Duodenal mucosa (tissue), 2 donors: ENCODE measurements around the gene NUMB.
A peak's percentile ranks its signal among the peaks of the same experiment; 100 is the strongest.

Source experiments
- H3K27ac ChIP-seq: one replicate; pipeline ENCODE4 v1.7.0; 2013; ENCODE audit warnings: low read depth, low read length
- H3K27me3 ChIP-seq, 2 donors: one replicate each; pipeline ENCODE4 v1.7.0; 2013; ENCODE audit warnings: low read length in 2 of 2, control low read depth in 1 of 2; ENCODE audit not compliant: insufficient read depth in 2 of 2, control insufficient read depth in 1 of 2
- H3K36me3 ChIP-seq, 2 donors: one replicate each; pipeline ENCODE4 v1.7.0; 2013; ENCODE audit warnings: low read length in 2 of 2, control low read depth in 1 of 2; ENCODE audit not compliant: insufficient read depth in 2 of 2, control insufficient read depth in 1 of 2
- H3K4me1 ChIP-seq, 2 donors: one replicate each; pipeline ENCODE4 v1.7.0; 2013; ENCODE audit warnings: low read length in 2 of 2, control low read depth in 1 of 2; ENCODE audit not compliant: insufficient read depth in 2 of 2, control insufficient read depth in 1 of 2
- H3K4me3 ChIP-seq, 2 donors: one replicate each; pipeline ENCODE4 v1.7.0; 2013; ENCODE audit warnings: low read length in 2 of 2, low read depth in 1 of 2
- H3K9ac ChIP-seq, 2 donors: one replicate each; pipeline ENCODE4 v1.7.0; 2013; ENCODE audit warnings: low read length in 2 of 2, low read depth in 1 of 2
- H3K9me3 ChIP-seq, 2 donors: one replicate each; pipeline ENCODE4 v1.7.0; 2013; ENCODE audit warnings: low read length in 2 of 2, control low read depth in 1 of 2; ENCODE audit not compliant: control insufficient read depth in 1 of 2

The NUMB gene

DNA sequence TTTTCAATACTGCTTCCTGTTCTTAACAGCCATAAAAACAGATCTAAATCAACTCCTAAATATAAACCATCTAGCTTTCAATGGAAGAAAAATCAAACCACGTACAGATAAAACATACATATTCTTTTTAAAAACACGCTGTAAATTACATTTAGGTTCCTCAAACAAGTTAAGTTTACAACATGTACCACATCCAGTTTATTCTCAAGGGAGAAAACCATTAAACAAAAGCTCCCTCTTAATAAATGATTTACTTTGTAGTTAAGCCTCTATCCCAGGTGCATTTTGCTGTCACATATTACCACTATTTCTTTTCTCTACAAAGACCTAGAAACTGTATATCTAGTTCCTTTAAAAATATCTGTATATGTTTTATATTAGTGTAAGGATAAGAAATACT is 3.1 kb downstream of the NUMB start:
- no peaks in the 10 kb centered on the region for H3K9me3 ChIP-seq
- peaks cover 19 to 47% of the 10 kb centered on the region in 2 donors for H3K4me1 ChIP-seq
- H3K36me3 ChIP-seq, result no peaks in the 10 kb centered on the region
- H3K9ac ChIP-seq, result no peak overlapping the region
- no peaks in the 10 kb centered on the region for H3K27me3 ChIP-seq
- H3K27ac ChIP-seq, result no peak overlapping the region
- H3K4me3 ChIP-seq, result peak overlapping the region; percentile 8 to 51

DNA sequence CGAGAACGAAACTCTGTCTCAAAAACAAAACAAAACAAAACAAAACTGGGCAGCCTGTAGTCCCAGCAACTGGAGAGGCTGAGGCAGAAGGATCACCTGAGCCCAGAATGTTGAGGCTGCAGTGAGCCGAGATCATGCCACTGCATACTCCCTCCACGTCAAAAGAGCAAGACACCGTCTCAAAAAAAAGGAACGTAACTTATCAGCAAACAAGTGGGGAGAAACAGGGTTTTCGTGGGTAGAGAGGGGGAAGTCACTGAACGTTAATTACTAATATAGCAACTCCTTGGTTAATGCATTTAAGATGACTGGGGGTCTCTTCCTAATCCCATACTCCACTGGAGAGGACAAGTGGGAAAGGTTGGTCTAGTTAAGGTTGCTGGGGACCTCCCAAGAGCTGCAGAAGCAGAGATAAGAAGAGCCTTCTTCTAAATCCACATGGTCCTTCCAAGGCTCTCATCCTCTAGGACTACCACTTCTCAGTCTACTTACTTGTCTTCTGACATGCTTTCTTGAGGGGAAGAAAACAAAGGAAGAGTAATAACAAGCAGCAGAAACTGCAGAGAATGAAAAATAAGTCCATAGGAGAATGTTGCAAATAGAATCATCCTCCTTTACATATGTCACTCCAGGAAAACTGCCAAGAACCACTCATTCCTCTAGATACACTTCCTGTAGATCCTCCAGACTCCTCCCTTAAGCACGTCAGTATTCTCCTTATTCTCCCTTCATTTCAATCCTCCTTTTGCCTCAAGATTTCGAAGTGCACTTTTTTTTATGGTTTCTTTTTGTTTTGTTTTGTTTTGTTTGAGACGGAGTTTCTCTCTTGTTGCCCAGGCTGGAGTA is 5.8 kb downstream of the NUMB start:
- Histone ChIP-seq H3K4me1 (peaks cover 6 to 33% of the 10 kb centered on the region in 2 donors), H3K27ac (no peak overlapping the region), H3K36me3 (no peaks in the 10 kb centered on the region), H3K9ac (no peak overlapping the region), H3K27me3 (no peaks in the 10 kb centered on the region), H3K9me3 (no peaks in the 10 kb centered on the region), H3K4me3 (no peak overlapping the region)

DNA sequence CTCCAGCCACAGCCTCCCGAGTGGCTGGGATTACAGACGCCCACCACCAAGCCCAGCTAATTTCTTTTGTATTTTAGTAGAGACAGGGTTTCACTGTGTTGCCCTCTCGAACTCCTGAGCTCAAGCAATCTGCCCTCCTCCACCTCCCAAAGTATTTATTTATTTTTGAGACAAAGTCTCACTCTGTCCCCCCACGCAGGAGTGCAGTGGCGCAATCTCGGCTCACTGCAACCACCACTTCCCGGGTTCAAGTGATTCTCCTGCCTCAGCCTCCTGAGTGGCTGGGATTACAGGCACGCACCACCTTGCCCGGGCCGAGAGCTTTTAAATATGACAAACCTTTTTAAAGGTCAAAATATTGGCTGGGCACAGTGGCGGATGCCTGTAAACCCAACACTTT is 14.6 kb downstream of the NUMB start:
- H3K4me3 ChIP-seq, result no peak overlapping the region
- H3K27ac ChIP-seq, result no peak overlapping the region
- H3K4me1 ChIP-seq, result peaks cover 3 to 4% of the 10 kb centered on the region in 2 donors
- H3K9ac ChIP-seq, result no peak overlapping the region
- no peaks in the 10 kb centered on the region for H3K27me3 ChIP-seq
- H3K9me3 ChIP-seq, result no peaks in the 10 kb centered on the region
- H3K36me3 ChIP-seq, result no peaks in the 10 kb centered on the region

DNA sequence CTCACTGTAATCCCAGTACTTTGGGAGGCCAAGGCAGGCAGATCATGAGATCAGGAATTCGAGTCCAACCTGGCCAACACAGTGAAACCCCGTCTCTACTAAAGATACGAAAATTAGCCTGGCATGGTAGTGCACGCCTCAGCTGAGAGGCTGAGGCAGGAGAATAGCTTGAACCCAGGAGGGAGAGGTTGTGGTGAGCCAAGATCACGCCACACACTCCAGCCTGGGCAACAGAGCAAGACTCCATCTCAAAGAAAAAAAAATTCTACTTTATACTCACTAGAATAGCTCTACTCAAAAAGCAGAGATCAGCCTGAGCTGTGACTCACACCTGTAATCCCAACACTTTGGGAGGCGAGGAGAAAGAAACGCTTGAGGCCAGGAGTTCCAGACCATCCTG is 17.1 kb downstream of the NUMB start:
- no peak overlapping the region for H3K27ac ChIP-seq
- H3K36me3 ChIP-seq, result no peaks in the 10 kb centered on the region
- H3K4me3 ChIP-seq, result no peak overlapping the region
- H3K9me3 ChIP-seq, result no peaks in the 10 kb centered on the region
- H3K9ac ChIP-seq, result no peak overlapping the region
- H3K27me3 ChIP-seq, result no peaks in the 10 kb centered on the region
- peaks cover 5% of the 10 kb centered on the region in 2 donors for H3K4me1 ChIP-seq

DNA sequence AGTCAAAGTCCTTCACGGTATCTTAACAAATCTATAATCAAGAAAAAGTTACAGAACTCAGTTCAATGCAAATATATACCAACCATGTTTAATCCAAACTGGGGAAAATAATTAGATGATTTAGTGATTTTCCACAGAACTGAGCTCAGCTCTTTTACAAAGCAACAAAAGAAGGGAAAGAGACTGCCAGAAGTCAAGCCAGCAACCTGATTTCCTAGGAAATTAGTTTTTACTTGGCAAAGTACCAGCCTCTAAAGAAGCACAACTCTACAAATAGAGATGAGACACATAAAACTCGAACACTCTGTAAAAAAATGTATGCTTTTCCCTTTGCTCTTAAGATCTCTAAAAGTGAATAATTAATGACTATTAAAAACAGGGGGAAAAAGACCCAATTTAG is 19.4 kb downstream of the NUMB start:
- peaks cover 5% of the 10 kb centered on the region in 2 donors for H3K4me1 ChIP-seq
- no peaks in the 10 kb centered on the region for H3K27me3 ChIP-seq
- H3K9ac ChIP-seq, result no peak overlapping the region
- H3K4me3 ChIP-seq, result no peak overlapping the region
- no peak overlapping the region for H3K27ac ChIP-seq
- H3K9me3 ChIP-seq, result no peaks in the 10 kb centered on the region
- no peaks in the 10 kb centered on the region for H3K36me3 ChIP-seq

DNA sequence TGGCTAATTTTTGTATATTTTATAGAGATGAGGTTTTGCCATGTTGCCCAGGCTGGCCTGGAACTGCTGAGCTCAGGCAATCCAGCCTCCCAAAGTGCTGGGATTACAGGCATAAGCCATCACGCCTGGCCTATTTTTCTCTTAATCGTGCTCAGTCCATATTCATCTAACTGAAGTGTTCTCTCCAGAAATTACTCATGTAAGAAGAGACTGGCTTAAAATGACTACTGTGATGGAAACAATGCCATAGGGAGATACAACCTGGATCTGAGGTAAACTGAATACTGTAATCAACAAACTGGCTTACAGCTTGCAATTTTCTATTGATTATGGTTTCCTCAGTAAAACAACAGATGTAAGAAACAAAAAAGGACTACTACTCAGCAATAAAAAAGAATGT is 21.1 kb downstream of the NUMB start:
- H3K9ac ChIP-seq, result no peak overlapping the region
- no peaks in the 10 kb centered on the region for H3K9me3 ChIP-seq
- H3K4me1 ChIP-seq, result peaks cover 5% of the 10 kb centered on the region in 2 donors
- H3K4me3 ChIP-seq, result no peak overlapping the region
- H3K27me3 ChIP-seq, result no peaks in the 10 kb centered on the region
- H3K36me3 ChIP-seq, result no peaks in the 10 kb centered on the region
- no peak overlapping the region for H3K27ac ChIP-seq

DNA sequence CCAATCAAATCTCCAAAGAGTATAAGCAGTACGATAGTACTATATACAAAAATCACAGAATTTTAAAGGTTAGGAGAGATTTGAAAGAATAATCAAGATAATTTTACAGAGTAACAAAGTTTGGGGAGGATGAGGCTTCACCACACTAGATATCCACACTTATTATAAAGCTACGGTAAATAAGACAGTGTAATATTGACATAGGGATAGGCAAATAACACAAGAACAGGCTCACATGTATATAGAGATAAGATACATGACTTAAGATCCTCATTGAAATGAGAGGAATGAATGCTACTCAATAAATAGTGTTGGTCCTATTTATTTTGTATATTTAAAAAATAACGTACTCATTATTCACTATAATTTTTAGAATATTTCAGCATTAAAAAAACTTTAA is 26.2 kb downstream of the NUMB start:
- H3K9ac ChIP-seq, result no peak overlapping the region
- H3K9me3 ChIP-seq, result no peaks in the 10 kb centered on the region
- H3K36me3 ChIP-seq, result no peaks in the 10 kb centered on the region
- no peak overlapping the region for H3K27ac ChIP-seq
- H3K27me3 ChIP-seq, result no peaks in the 10 kb centered on the region
- H3K4me3 ChIP-seq, result no peak overlapping the region
- peaks cover 5 to 8% of the 10 kb centered on the region in 2 donors for H3K4me1 ChIP-seq

DNA sequence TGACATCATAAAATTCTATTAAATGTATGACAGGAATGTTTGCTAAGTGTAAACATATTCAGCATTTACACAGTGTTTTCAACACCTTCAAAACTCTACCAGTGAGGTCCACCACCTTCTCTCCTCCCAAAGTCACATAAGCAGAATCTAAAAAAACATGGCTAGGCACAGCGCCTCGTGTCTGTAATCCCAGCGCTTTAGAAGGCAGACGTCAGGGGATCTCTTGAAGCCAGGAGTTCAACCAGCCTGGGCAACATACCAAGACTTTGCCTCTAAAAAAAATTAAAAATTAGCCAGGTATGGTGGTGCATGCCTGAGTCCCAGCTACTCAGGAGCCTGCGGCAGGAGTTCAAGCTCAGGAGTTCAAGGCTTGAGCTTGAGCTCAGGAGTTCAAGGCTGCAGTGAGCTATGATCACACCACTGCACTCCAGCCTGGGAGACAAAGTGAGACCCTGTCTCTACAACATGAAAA is 30.0 kb downstream of the NUMB start:
- Histone ChIP-seq H3K27me3 (no peaks in the 10 kb centered on the region), H3K27ac (no peak overlapping the region), H3K9ac (no peak overlapping the region), H3K9me3 (no peaks in the 10 kb centered on the region), H3K4me1 (peaks cover 6 to 16% of the 10 kb centered on the region in 2 donors), H3K36me3 (no peaks in the 10 kb centered on the region), H3K4me3 (no peak overlapping the region)

DNA sequence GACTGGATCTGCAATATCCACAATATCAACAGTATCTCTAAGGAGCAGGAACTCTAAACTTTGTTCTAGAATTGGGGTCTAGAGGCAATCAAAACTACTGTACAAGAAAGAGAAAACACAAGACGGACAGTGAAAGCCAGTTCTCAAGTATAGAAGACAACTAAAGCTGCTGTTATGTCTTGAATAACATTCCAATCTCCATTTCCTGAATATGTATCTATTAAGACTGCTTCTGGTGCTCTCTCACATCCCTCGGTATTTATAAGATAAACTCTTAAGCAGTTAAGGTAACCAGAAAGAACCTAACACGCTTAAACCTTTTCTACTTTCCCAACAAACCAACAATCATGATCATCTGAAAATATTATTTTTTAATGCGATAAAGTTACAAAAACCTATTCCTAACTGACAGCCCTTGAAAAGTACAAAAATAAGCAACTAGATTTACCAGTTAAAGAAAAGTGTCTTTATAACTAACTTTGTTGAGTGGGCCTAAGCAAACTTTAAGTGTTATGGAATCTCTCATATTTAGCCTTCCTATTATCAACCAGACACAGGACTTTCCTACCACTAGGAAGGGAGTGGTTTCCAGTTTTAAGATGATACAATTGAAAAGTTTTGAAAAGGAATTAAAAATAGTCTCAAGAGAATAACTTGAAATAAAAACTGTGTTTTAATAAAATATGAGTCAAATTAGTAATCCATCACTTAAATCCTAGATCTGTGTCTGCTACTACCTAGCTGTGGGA is 30.7 kb downstream of the NUMB start:
- Histone ChIP-seq H3K4me3 (no peak overlapping the region), H3K36me3 (no peaks in the 10 kb centered on the region), H3K4me1 (peaks cover 6 to 20% of the 10 kb centered on the region in 2 donors), H3K27ac (no peak overlapping the region), H3K9ac (no peak overlapping the region), H3K27me3 (no peaks in the 10 kb centered on the region), H3K9me3 (no peaks in the 10 kb centered on the region)

DNA sequence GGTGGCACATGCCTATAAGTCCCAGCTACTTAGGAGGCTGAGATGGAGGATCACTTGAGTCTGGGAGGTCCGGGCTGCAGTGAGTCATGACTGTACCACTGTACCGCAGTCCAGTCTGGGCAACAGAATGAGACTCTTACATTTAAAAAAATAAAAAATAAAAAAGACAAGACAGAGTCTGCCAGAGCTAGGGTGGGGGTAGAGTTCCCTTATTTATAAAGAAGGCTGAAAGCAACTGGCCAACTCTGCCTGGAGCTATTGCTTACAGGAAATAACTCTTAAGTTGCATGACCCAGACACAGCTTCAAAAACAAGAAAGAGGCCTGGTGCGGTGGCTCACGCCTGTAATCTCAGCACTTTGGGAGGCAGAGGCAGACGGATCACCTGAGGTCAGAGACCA is 31.5 kb downstream of the NUMB start:
- H3K9me3 ChIP-seq, result no peaks in the 10 kb centered on the region
- peaks cover 6 to 28% of the 10 kb centered on the region in 2 donors for H3K4me1 ChIP-seq
- H3K36me3 ChIP-seq, result peaks cover 0 to 3% of the 10 kb centered on the region in 2 donors
- H3K4me3 ChIP-seq, result no peak overlapping the region
- H3K27me3 ChIP-seq, result no peaks in the 10 kb centered on the region
- H3K9ac ChIP-seq, result no peak overlapping the region
- H3K27ac ChIP-seq, result no peak overlapping the region
